SK-N-SH (cell line): ENCODE results near the gene CCDC57. TPM values are rescaled to one million over a fixed set of nuclear protein-coding genes. Genes with fewer than 3 reads are reported as not detected.

Source experiments
- CTCF ChIA-PET: fragments of 300-600, 350-600 bp; formaldehyde crosslinking; extraction: SDS; loops from one replicate; lab custom pipeline; 2021; lab: Yijun Ruan, JAX
- POLR2A ChIA-PET: fragments of 350-600 bp; sonication (Branson Sonifier 250); formaldehyde crosslinking; extraction: SDS; loops from one replicate; lab custom pipeline; 2020; ENCODE audit warnings: antibody characterized with exemption, inconsistent platforms; lab: Yijun Ruan, JAX
- DNase-seq: peaks from one replicate; pipeline ENCODE4 v3.0.0; 2012
- H2AFZ ChIP-seq: fragments of 200-600 bp; sonication (generic); 2 replicates; pipeline ENCODE4 v1.8.1; 2016; ENCODE audit warnings: antibody characterized with exemption, mild to moderate bottlenecking, low read depth
- H3F3A ChIP-seq: fragments of 200-600 bp; sonication (generic); replicated peaks from 2 replicates; pipeline ENCODE3; 2016; ENCODE audit warnings: antibody characterized with exemption, mild to moderate bottlenecking; ENCODE audit not compliant: insufficient read depth
- H3K27ac ChIP-seq, 2 experiments: fragments of 200-500 bp in 1 of 2; fragments of 200-600 bp in 1 of 2; sonication (Bioruptor generic) in 1 of 2; sonication (generic), shearing (Covaris generic) in 1 of 2; 2 replicates each; pipeline versions ENCODE4 v1.5.1 to v1.6.1; 2014 to 2016; ENCODE audit warnings: low read depth in 2 of 2, inconsistent platforms in 1 of 2, low read length in 1 of 2, mild to moderate bottlenecking in 1 of 2, mixed read lengths in 1 of 2
- H3K27me3 ChIP-seq: fragments of 200-600 bp; sonication (generic), shearing (Covaris generic); 2 replicates; pipeline ENCODE4 v1.6.1; 2016; ENCODE audit warnings: mixed run types; ENCODE audit not compliant: insufficient read depth
- H3K36me3 ChIP-seq, 2 experiments: fragments of 200-500 bp in 1 of 2; fragments of 200-600 bp in 1 of 2; sonication (Bioruptor generic) in 1 of 2; sonication (generic) in 1 of 2; replicated peaks in 1 of 2; 2 replicates each; pipeline versions ENCODE3 to v1.5.1; 2014 to 2016; ENCODE audit warnings: low read length in 1 of 2, mild to moderate bottlenecking in 1 of 2; ENCODE audit not compliant: insufficient read depth in 2 of 2, control insufficient read depth in 1 of 2
- H3K4me1 ChIP-seq, 2 experiments: fragments of 200-500 bp in 1 of 2; fragments of 200-600 bp in 1 of 2; sonication (Bioruptor generic) in 1 of 2; sonication (generic), shearing (Covaris generic) in 1 of 2; 2 replicates each; pipeline versions ENCODE4 v1.5.1 to v1.6.1; 2014 to 2016; ENCODE audit warnings: low read depth in 1 of 2, low read length in 1 of 2, mixed run types in 1 of 2; ENCODE audit not compliant: insufficient read depth in 2 of 2, control insufficient read depth in 1 of 2
- H3K4me2 ChIP-seq: fragments of 200-600 bp; sonication (generic), shearing (Covaris generic); 2 replicates; pipeline ENCODE4 v1.6.1; 2017; ENCODE audit warnings: mixed run types
- H3K4me3 ChIP-seq, 2 experiments: fragments of 200-500 bp in 1 of 2; fragments of 200-600 bp in 1 of 2; sonication (Bioruptor generic) in 1 of 2; sonication (generic), shearing (Covaris generic) in 1 of 2; 2 replicates each; pipeline versions ENCODE4 v1.5.1 to v1.8.1; 2014 to 2016; ENCODE audit warnings: low read depth in 2 of 2, inconsistent platforms in 1 of 2, low read length in 1 of 2, mild to moderate bottlenecking in 1 of 2, mixed read lengths in 1 of 2, moderate library complexity in 1 of 2
- H3K79me2 ChIP-seq: fragments of 200-600 bp; sonication (generic); 2 replicates; pipeline ENCODE4 v1.8.1; 2017; ENCODE audit warnings: mild to moderate bottlenecking; ENCODE audit not compliant: insufficient read depth
- H3K9ac ChIP-seq: fragments of 200-600 bp; sonication (generic); 2 replicates; pipeline ENCODE4 v1.6.1; 2017; ENCODE audit warnings: mixed run types
- H3K9me2 ChIP-seq: fragments of 200-600 bp; sonication (generic); 2 replicates; pipeline ENCODE4 v1.6.1; 2017; ENCODE audit warnings: mixed run types
- H3K9me3 ChIP-seq: fragments of 200-600 bp; sonication (generic); 2 replicates; pipeline ENCODE4 v1.6.1; 2017; ENCODE audit warnings: mixed run types, mild to moderate bottlenecking, moderate library complexity
- H4K20me1 ChIP-seq: fragments of 200-600 bp; sonication (generic); 2 replicates; pipeline ENCODE4 v1.6.1; 2017; ENCODE audit warnings: mild to moderate bottlenecking, mixed run types; ENCODE audit not compliant: insufficient read depth
- CHD2 ChIP-seq: fragments of 150-350 bp; IDR thresholded peaks from 2 replicates; pipeline ENCODE4 v1.6.1; 2018; ENCODE audit warnings: low read length; ENCODE audit not compliant: partially characterized antibody
- EZH2phosphoT487 ChIP-seq: fragments of 200-600 bp; sonication (generic); IDR thresholded peaks from 2 replicates; pipeline ENCODE4 v1.6.1; 2017; ENCODE audit warnings: low read depth, mixed run types, mild to moderate bottlenecking, antibody characterized with exemption, moderate library complexity, borderline replicate concordance
- FOXM1 ChIP-seq: IDR thresholded peaks from 2 replicates; pipeline ENCODE4 v1.4.0; 2012; ENCODE audit warnings: low read depth, mild to moderate bottlenecking
- GABPA ChIP-seq: IDR thresholded peaks from 2 replicates; pipeline ENCODE4 v1.4.0; 2012; ENCODE audit warnings: low read depth, mild to moderate bottlenecking
- MXI1 ChIP-seq: IDR thresholded peaks from 2 replicates; pipeline ENCODE4 v1.6.1; 2012; ENCODE audit warnings: mild to moderate bottlenecking, low read depth, low read length, improper control_type of control experiment
- POLR2AphosphoS5 ChIP-seq: IDR thresholded peaks from 2 replicates; pipeline ENCODE4 v1.6.1; 2012; ENCODE audit warnings: low read depth, low read length
- RCOR1 ChIP-seq: fragments of 150-350 bp; IDR thresholded peaks from 2 replicates; pipeline ENCODE4 v1.6.1; 2017; ENCODE audit warnings: antibody characterized with exemption, low read length
- SIN3A ChIP-seq: IDR thresholded peaks from 2 replicates; pipeline ENCODE4 v1.6.1; 2012; ENCODE audit warnings: low read depth, mild to moderate bottlenecking, low read length, moderate library complexity, borderline replicate concordance
- TCF12 ChIP-seq: IDR thresholded peaks from 2 replicates; pipeline ENCODE4 v1.4.0; 2012
- YY1 ChIP-seq: IDR thresholded peaks from 2 replicates; pipeline ENCODE4 v1.4.0; 2012; ENCODE audit warnings: low read depth, mild to moderate bottlenecking
- WGBS: methylation state at CpG from one replicate; pipeline ENCODE4 v1.1.6; 2017; ENCODE audit warnings: low lambda C conversion rate; 5-methylcytosine and 5-hydroxymethylcytosine counted together
- polyA plus RNA-seq, 3 experiments: library from polyadenylated mRNA; depleted of rRNA; stranded (reverse); fragments of >200 nt; gene quantifications; 2 replicates each; pipeline ENCODE4 v1.2.3, GENCODE V29; 2012

The CCDC57 gene
- polyA plus RNA-seq, 1 of the 3 experiments (the other 2 are of a cell fraction) = 68.6 TPM

GRCh38 chr17:82148011-82148410, 64.6 kb downstream of the CCDC57 start:
- Histone ChIP-seq H3K9ac (no peak overlapping the region), H3K9me3 (no peaks in the 10 kb centered on the region), H3K4me3 (no peak overlapping the region), H3K79me2 (no peaks in the 10 kb centered on the region), H3K27ac (no peak overlapping the region), H3K4me1 (no peaks in the 10 kb centered on the region), H3K9me2 (no peaks in the 10 kb centered on the region), H3K4me2 (no peak overlapping the region), H3K27me3 (no peaks in the 10 kb centered on the region), H3K36me3 (peaks cover 5% of the 10 kb centered on the region in 2 experiments), H4K20me1 (no peaks in the 10 kb centered on the region), H2AFZ (no peak overlapping the region), H3F3A (peaks cover 13% of the 10 kb centered on the region)
- ChIA-PET CTCF (no interaction called here), POLR2A (no interaction called here)
- 100% methylated on average over 1 of the region's 1 CpG for WGBS
- no peak for TF ChIP-seq SIN3A
- TF ChIP-seq POLR2AphosphoS5 = no peak
- TF ChIP-seq FOXM1 = no peak
- no peak for TF ChIP-seq TCF12
- DNase-seq = no peak

GRCh38 chr17:82146663-82147654, 65.7 kb downstream of the CCDC57 start:
- no peak for DNase-seq
- TF ChIP-seq CHD2 = no peak
- TF ChIP-seq MXI1 = no peak
- TF ChIP-seq EZH2phosphoT487 = no peak
- TF ChIP-seq YY1 = no peak
- TF ChIP-seq RCOR1 = no peak
- TF ChIP-seq, all 33 proteins: peak for 0

GRCh38 chr17:82145550-82146155, 67.0 kb downstream of the CCDC57 start:
- Histone ChIP-seq H3K4me3 (no peak overlapping the region), H3K9ac (no peak overlapping the region), H3K4me2 (no peak overlapping the region), H3K4me1 (no peaks in the 10 kb centered on the region), H3F3A (no peaks in the 10 kb centered on the region), H2AFZ (no peak overlapping the region), H3K9me2 (no peaks in the 10 kb centered on the region), H3K9me3 (no peaks in the 10 kb centered on the region), H3K27me3 (no peaks in the 10 kb centered on the region), H3K27ac (no peak overlapping the region), H4K20me1 (no peaks in the 10 kb centered on the region), H3K36me3 (peaks cover 0 to 2% of the 10 kb centered on the region in 2 experiments), H3K79me2 (no peaks in the 10 kb centered on the region)
- ChIA-PET POLR2A (no interaction called here), CTCF (interaction anchor here (0.6 to 3.2 kb wide), 10 partner anchors 8 to 890 kb away, joined by 3 to 17 read pairs (median 4); no protein-coding TSS in a partner anchor)
- 95% methylated on average over 7 of the region's 13 CpGs for WGBS
- no peak for DNase-seq
- TF ChIP-seq GABPA = no peak

More at GRCh38 chr17:82146663-82147654, 65.7 kb downstream of the CCDC57 start:
- no peak overlapping the region for H3K4me3 ChIP-seq
- peaks cover 12% of the 10 kb centered on the region for H3F3A ChIP-seq
- H3K9me2 ChIP-seq = no peaks in the 10 kb centered on the region
- peaks cover 2 to 5% of the 10 kb centered on the region in 2 experiments for H3K36me3 ChIP-seq
- H4K20me1 ChIP-seq = no peaks in the 10 kb centered on the region
- H3K9me3 ChIP-seq = no peaks in the 10 kb centered on the region
- H3K4me2 ChIP-seq = no peak overlapping the region
- WGBS = 88% methylated on average over 18 of the region's 18 CpGs
- no peak overlapping the region for H3K9ac ChIP-seq
- no peak overlapping the region for H2AFZ ChIP-seq
- POLR2A ChIA-PET = no interaction called here
- CTCF ChIA-PET = interaction anchor here (1.3 to 3.2 kb wide), 3 partner anchors 9 to 117 kb away, joined by 3 to 16 read pairs (median 5); no protein-coding TSS in a partner anchor
- H3K79me2 ChIP-seq = no peaks in the 10 kb centered on the region
- no peaks in the 10 kb centered on the region for H3K4me1 ChIP-seq
- no peaks in the 10 kb centered on the region for H3K27me3 ChIP-seq
- no peak overlapping the region for H3K27ac ChIP-seq
